Lower leg skin (tissue), 4 donors: ENCODE results near the gene OR10H5. TPM values are rescaled to one million over a fixed set of nuclear protein-coding genes. Genes with fewer than 3 reads are reported as not detected.

Source experiments
- DNase-seq, 2 donors: peaks; one replicate each; pipeline ENCODE4 v3.0.0-alpha.2; 2019; ENCODE audit warnings: low spot score in 2 of 2
- H3K4me3 ChIP-seq: fragments of 200-600 bp; sonication (generic); 2 replicates; pipeline ENCODE4 v1.5.1; 2017; ENCODE audit warnings: mild to moderate bottlenecking, low read depth; ENCODE audit not compliant: poor library complexity, severe bottlenecking
- POLR2A ChIP-seq, 2 donors: fragments of 450-650 bp; IDR thresholded peaks; one replicate each; pipeline ENCODE4 v1.6.1; 2016 to 2017; ENCODE audit warnings: antibody characterized with exemption in 2 of 2, mild to moderate bottlenecking in 1 of 2, moderate library complexity in 1 of 2
- WGBS, 2 donors: methylation state at CpG; one replicate each; pipeline ENCODE4 v1.1.5; 2018; 5-methylcytosine and 5-hydroxymethylcytosine counted together
- intact Hi-C: fragments of 100-400 bp; cut with DNase I; formaldehyde crosslinking; loops from one replicate; pipeline ENCODE4 v1.15.0; 2023; ENCODE audit warnings: low total_unique reads
- total RNA-seq, 4 donors: library from RNA; depleted of rRNA; stranded (reverse); fragments of >200 nt; gene quantifications; one replicate each; pipeline ENCODE4 v1.1.0, GENCODE V29; 2016
- TF ChIP-seq, protein P1 (sequence below), 3 donors: fragments of 450-650 bp; IDR thresholded peaks; one replicate each; pipeline ENCODE4 v1.5.1; 2016; ENCODE audit warnings: antibody characterized with exemption in 3 of 3, mild to moderate bottlenecking in 3 of 3, moderate library complexity in 2 of 3

Gene OR10H5, protein sequence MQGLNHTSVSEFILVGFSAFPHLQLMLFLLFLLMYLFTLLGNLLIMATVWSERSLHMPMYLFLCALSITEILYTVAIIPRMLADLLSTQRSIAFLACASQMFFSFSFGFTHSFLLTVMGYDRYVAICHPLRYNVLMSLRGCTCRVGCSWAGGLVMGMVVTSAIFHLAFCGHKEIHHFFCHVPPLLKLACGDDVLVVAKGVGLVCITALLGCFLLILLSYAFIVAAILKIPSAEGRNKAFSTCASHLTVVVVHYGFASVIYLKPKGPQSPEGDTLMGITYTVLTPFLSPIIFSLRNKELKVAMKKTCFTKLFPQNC
- total RNA-seq, result not detected

DNA sequence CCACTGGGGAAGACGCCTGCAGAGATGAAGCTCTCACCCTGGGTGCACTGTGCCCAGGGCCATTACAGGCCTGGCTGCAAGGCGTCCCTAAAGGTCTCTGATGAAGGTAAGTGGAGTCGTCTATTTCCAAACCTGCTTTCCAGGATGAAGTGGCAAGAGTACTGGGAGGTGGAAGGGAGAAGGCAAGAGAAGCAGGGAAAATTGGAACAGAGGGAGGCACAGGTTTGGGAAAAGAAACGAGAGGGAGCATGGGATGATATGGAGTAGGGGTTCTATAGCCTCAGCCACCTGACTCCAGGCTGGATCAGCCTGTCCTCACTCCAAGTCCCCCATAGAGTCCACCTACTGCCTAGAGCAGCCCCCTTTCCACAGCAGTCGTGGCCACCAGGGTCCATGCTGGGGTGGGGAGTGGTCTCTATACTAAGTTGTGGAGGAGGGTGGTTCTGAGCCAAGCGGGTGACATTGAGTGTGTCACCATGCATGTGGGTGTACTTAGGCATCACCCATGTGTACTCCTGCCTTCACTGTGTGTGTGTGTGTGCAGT is at the start of gene OR10H5:
Gene OR10H5, plus strand, starts transcription at position 51 of the 545 bp plus-strand sequence. CDS start 6,388 bp downstream, outside the sequence.
- no peak within 1 kb of the TSS for H3K4me3 ChIP-seq
- intact Hi-C loops, result no loop called here
- WGBS, 2 donors, result 68 to 71% methylated on average over 6 of the region's 6 CpGs
- DNase-seq, result peak in 1 of 2 donors; percentile 45
- TF ChIP-seq, protein P1, sequence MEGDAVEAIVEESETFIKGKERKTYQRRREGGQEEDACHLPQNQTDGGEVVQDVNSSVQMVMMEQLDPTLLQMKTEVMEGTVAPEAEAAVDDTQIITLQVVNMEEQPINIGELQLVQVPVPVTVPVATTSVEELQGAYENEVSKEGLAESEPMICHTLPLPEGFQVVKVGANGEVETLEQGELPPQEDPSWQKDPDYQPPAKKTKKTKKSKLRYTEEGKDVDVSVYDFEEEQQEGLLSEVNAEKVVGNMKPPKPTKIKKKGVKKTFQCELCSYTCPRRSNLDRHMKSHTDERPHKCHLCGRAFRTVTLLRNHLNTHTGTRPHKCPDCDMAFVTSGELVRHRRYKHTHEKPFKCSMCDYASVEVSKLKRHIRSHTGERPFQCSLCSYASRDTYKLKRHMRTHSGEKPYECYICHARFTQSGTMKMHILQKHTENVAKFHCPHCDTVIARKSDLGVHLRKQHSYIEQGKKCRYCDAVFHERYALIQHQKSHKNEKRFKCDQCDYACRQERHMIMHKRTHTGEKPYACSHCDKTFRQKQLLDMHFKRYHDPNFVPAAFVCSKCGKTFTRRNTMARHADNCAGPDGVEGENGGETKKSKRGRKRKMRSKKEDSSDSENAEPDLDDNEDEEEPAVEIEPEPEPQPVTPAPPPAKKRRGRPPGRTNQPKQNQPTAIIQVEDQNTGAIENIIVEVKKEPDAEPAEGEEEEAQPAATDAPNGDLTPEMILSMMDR (IDR thresholded peaks at IDR 0.05), result no peak
- no peak for TF ChIP-seq POLR2A (IDR thresholded peaks at IDR 0.05)

DNA sequence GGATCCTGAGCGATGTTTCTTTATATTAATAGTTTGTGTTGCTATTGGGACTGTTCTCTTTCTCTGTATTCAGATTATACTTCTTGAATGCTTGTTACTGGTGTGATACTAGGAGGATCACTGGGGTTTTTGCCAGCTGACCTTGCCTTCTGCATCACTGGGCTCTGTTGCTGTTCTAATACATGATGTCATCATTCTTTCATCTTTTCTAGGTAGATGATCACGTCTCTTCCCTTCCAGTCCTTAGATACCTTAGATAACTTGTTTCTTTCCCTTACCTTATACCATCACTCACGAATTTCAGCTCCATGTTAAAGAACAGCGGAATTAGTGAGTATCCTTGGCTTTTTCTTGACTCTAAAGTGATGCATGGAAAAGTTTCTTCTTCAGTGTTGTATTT is 49.7 kb upstream of the OR10H5 start, which contains the start of gene OR10H3:
Gene OR10H3, plus strand, starts transcription at position 264 of the 400 bp plus-strand sequence. CDS start 3,408 bp downstream, outside the sequence.
- intact Hi-C loops, result no loop called here
- no peak for TF ChIP-seq POLR2A (IDR thresholded peaks at IDR 0.05)
- TF ChIP-seq, protein P1 (IDR thresholded peaks at IDR 0.05), result no peak
- DNase-seq, result no peak
- 64 to 69% methylated on average over 4 of the region's 4 CpGs for WGBS, 2 donors
- H3K4me3 ChIP-seq, result no peak within 1 kb of the TSS

DNA sequence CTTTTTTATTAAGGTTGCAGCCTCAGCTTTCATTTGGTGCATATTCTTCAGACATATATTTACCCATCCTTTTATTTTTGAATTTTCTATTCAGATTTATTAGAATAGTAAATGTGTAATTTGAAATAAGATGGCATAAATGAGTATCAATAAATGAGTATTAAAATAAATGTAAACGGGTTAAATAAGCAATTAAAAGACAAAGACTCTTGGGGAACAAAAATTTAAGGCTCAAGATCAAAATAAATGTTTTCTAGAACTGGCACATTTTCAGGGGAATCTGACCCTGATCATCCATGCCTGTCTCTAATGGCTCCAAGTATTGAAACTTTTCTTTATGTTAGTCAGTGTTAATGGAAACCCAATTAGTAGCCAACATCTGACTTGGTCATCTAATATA is 46.7 kb upstream of the OR10H5 start:
- H3K4me3 ChIP-seq, result no peak overlapping the region
- intact Hi-C loops, result no loop called here
- no peak for DNase-seq
- WGBS, 2 donors, result 72 to 76% methylated on average over 1 of the region's 1 CpG
- no peak for TF ChIP-seq POLR2A (IDR thresholded peaks at IDR 0.05)
- TF ChIP-seq, protein P1 (IDR thresholded peaks at IDR 0.05), result no peak

DNA sequence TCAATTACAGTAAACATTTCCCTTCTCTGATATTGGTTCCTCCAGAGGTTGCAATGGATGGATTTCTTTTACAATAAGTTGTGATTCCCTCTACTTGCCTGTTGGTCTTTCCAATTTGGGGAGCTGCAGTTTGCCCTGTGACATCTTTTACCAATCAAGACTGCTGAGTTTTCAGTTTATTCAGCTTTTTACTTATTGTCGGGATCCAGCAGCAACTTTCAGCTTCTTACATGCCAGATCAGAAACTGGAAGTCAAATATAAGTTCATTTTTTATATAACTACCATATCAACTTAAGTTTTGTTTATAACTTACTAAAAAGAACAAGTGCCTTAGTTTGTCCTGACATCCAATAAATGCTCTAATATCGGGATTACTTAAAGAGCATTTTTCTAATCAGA is 39.2 kb upstream of the OR10H5 start:
- no peak for DNase-seq
- TF ChIP-seq, protein P1 (IDR thresholded peaks at IDR 0.05), result no peak
- no peak for TF ChIP-seq POLR2A (IDR thresholded peaks at IDR 0.05)
- intact Hi-C loops, result no loop called here
- 71 to 79% methylated on average over 2 of the region's 2 CpGs for WGBS, 2 donors
- H3K4me3 ChIP-seq, result no peak overlapping the region

DNA sequence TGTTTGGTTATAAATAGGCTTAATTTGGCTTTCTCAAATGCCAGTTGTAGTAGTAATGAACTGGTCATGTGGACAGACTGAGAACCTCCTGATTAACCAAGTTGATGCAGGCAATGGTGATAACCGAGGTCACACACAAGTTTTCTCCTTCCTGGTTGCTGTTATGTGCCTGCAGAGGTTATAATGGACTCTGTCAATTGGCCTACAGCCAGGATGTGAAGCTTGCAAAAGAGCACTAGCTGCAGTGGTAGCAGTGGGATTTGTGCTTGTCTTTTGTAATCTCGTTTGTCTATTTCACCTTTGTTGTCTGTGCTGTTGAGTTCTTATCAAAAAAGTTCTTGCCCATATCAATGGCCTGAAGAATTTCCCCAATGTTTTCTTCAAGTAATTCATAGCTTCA is 29.1 kb upstream of the OR10H5 start:
- 67 to 68% methylated on average over 2 of the region's 2 CpGs for WGBS, 2 donors
- TF ChIP-seq, protein P1 (IDR thresholded peaks at IDR 0.05), result no peak
- TF ChIP-seq POLR2A (IDR thresholded peaks at IDR 0.05), result no peak
- no peak for DNase-seq
- H3K4me3 ChIP-seq, result no peak overlapping the region
- intact Hi-C loops, result no loop called here
